ENCODE results near the gene LHPP. TPM values are rescaled to one million over a fixed set of nuclear protein-coding genes. Genes with fewer than 3 reads are reported as not detected.

The LHPP gene
- total RNA-seq, 4 donors from 2014 or later: 20.3 to 116 (median 22.4) TPM

DNA sequence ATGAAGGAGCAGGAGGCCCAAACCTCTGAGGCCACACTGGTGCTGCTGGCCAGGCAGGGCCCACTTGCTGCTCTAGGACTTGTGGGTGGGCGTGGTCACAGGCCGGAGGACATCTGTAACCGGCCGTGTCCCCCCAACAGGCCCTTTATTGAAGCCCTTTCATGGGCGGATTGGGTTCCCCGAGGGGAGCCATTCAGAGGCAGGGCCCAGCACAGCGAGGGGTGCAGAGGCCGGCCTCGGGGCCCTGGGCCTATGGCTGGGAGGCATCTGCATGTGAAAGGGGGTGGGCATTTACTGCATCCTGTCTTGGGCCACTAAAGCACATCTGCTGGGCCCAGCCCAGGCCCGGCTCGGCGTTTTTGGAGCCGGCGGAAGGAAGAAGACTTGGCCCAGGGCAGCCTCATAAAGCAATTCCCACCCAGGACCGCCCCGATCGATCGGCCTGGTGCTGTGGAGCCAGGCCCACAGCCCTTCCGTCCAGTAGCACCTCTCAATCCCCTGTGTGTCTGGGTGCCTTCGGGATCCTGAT lies 8.4 kb downstream of the LHPP start:
- in situ Hi-C loops (cut with MboI; ENCODE audit: low pct_ligation_motif_present in 1 of 4, low pct_unique_long_range_greater_than_20kb in 1 of 4, low sequenced_read_pairs in 3 of 4): no loop called here
- TF ChIP-seq POLR2AphosphoS5 (IDR thresholded peaks at IDR 0.05) (no peak), EP300 (IDR thresholded peaks at IDR 0.05; ENCODE audit: low read depth) (no peak), POLR2A (IDR thresholded peaks at IDR 0.05) (no peak)
- TF ChIP-seq, protein P1, sequence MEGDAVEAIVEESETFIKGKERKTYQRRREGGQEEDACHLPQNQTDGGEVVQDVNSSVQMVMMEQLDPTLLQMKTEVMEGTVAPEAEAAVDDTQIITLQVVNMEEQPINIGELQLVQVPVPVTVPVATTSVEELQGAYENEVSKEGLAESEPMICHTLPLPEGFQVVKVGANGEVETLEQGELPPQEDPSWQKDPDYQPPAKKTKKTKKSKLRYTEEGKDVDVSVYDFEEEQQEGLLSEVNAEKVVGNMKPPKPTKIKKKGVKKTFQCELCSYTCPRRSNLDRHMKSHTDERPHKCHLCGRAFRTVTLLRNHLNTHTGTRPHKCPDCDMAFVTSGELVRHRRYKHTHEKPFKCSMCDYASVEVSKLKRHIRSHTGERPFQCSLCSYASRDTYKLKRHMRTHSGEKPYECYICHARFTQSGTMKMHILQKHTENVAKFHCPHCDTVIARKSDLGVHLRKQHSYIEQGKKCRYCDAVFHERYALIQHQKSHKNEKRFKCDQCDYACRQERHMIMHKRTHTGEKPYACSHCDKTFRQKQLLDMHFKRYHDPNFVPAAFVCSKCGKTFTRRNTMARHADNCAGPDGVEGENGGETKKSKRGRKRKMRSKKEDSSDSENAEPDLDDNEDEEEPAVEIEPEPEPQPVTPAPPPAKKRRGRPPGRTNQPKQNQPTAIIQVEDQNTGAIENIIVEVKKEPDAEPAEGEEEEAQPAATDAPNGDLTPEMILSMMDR (IDR thresholded peaks at IDR 0.05): no peak
- WGBS, 2 donors (ENCODE audit: low coverage in 1 of 2): 92% methylated on average over 13 of the region's 20 CpGs; no CpG with 5 or more reads in 1 of the 2 donors

DNA sequence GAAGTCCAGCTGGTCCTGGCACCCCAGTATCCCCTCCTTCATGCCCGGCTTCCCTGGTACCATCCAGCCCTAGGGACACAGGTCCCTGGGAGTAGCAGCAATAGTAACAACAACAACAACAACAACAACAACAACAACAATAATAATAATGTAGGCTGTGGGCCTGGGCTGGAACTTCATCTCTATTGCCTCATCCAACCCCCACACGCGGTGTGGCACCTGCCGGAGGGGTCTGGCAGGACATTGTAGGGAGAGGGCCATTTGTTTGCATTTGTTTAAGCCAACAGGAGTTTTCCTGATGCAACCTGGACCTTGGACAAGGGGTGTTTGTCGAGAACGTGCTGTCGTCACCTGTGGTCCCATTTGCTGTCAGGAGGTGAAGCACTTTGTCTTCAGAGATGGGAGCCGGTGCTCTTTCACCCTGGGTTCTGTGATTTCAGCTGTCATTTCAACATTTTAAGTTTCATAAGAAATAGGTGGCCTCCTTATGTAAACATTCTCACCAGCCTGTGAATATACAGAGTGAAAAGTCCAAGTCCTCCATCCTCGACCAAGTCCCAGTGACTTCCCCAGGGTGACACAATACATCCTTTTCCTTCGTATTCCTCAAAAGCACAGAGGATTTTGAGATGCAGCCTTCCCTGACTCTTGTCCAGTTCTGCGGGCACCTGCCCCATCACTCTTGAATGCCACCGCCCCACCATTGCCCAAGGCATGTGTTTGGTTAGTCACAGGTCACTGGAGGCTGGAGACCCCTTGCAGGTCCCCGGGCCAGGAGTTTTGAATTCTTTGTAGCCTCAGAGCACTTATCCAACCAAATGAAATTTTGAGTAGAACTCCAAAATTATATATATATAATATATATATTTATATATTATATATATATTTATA lies 9.2 kb downstream of the LHPP start:
- no peaks in the 10 kb centered on the region for H3K9me3 ChIP-seq
- DNase-seq: no peak
- H3K4me1 ChIP-seq: peaks cover 0 to 5% (median 1%) of the 10 kb centered on the region in 4 donors
- no peaks in the 10 kb centered on the region for H3K27me3 ChIP-seq
- in situ Hi-C loops (cut with MboI; ENCODE audit: low pct_ligation_motif_present in 1 of 4, low pct_unique_long_range_greater_than_20kb in 1 of 4, low sequenced_read_pairs in 3 of 4) (no loop called here), intact Hi-C loops (cut with DNase I; ENCODE audit: low total_unique reads) (no loop called here)
- 69 to 93% methylated on average over 3 to 13 of the region's 13 CpGs for WGBS, 2 donors (ENCODE audit: low coverage in 1 of 2)
- no peak for TF ChIP-seq POLR2AphosphoS5 (IDR thresholded peaks at IDR 0.05)
- no peak for TF ChIP-seq POLR2A (IDR thresholded peaks at IDR 0.05)
- TF ChIP-seq, protein P1 (IDR thresholded peaks at IDR 0.05): no peak
- no peak for TF ChIP-seq EP300 (IDR thresholded peaks at IDR 0.05; ENCODE audit: low read depth)
- H3K36me3 ChIP-seq: no peaks in the 10 kb centered on the region
- no peak overlapping the region for H3K27ac ChIP-seq
- no peak overlapping the region for H3K4me3 ChIP-seq

More for the DNA sequence above, 8.4 kb downstream of the LHPP start:
- Histone ChIP-seq H3K36me3 (no peaks in the 10 kb centered on the region), H3K4me1 (peaks cover 0 to 13% (median 3%) of the 10 kb centered on the region in 4 donors), H3K27me3 (no peaks in the 10 kb centered on the region), H3K27ac (no peak overlapping the region), H3K4me3 (no peak overlapping the region), H3K9me3 (no peaks in the 10 kb centered on the region)
- intact Hi-C loops (cut with DNase I; ENCODE audit: low total_unique reads): no loop called here
- no peak for DNase-seq

DNA sequence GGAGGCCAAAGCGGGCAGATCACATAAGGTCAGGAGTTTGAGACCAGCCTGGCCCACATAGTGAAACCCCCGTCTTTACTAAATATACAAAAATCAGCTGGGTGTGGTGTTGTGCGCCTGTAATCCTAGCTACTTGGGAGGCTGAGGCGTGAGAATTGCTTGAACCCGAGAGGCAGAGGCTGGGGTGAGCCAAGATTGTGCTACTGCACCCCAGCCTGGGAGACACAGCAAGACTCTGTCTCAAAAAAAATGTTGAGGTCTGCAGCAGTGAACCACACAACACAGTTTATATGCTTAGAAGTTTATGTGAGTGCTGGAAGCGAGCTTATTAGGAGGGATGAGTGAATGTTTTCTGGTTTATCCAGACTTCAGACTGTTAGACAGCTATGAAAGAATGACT lies 10.4 kb downstream of the LHPP start:
- Histone ChIP-seq H3K4me3 (no peak overlapping the region), H3K36me3 (no peaks in the 10 kb centered on the region), H3K27me3 (no peaks in the 10 kb centered on the region), H3K27ac (no peak overlapping the region), H3K9me3 (no peaks in the 10 kb centered on the region), H3K4me1 (peaks cover 0 to 5% (median 1%) of the 10 kb centered on the region in 4 donors)
- in situ Hi-C loops (cut with MboI; ENCODE audit: low pct_ligation_motif_present in 1 of 4, low pct_unique_long_range_greater_than_20kb in 1 of 4, low sequenced_read_pairs in 3 of 4): no loop called here
- WGBS, 2 donors (ENCODE audit: low coverage in 1 of 2): 74 to 82% methylated on average over 4 to 6 of the region's 6 CpGs
- DNase-seq: no peak
- intact Hi-C loops (cut with DNase I; ENCODE audit: low total_unique reads): no loop called here
- no peak for TF ChIP-seq POLR2AphosphoS5 (IDR thresholded peaks at IDR 0.05)

DNA sequence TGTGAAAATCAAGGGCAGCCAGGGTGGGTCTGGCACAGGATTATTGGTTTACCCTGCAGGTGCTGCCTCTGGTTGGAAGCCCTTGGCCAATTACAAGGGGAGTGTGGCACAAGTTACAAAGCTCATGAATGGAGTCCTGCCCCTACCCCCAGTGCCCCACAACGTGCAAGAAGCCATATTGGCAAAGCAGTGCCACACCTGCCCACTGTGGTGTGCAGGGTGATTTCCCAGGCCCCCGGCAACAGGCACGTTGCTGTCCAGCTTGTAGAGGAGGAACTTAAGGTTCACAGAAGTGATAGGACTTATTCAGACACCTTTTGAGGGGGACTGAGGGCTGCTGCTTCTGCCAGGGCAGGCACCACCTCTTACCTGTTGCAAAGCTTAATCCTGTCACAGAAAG lies 11.4 kb downstream of the LHPP start:
- 81% methylated on average over 3 of the region's 3 CpGs; no CpG with 5 or more reads in 1 of the 2 donors for WGBS, 2 donors (ENCODE audit: low coverage in 1 of 2)
- Histone ChIP-seq H3K4me1 (peaks cover 0 to 5% (median 1%) of the 10 kb centered on the region in 4 donors), H3K27ac (no peak overlapping the region), H3K4me3 (no peak overlapping the region), H3K9me3 (no peaks in the 10 kb centered on the region), H3K36me3 (no peaks in the 10 kb centered on the region), H3K27me3 (no peaks in the 10 kb centered on the region)
- no peak for TF ChIP-seq EP300 (IDR thresholded peaks at IDR 0.05; ENCODE audit: low read depth)
- no peak for TF ChIP-seq POLR2A (IDR thresholded peaks at IDR 0.05)
- TF ChIP-seq, protein P1 (IDR thresholded peaks at IDR 0.05): no peak
- TF ChIP-seq POLR2AphosphoS5 (IDR thresholded peaks at IDR 0.05): no peak
- DNase-seq: no peak
- intact Hi-C loops (cut with DNase I; ENCODE audit: low total_unique reads): no loop called here
- in situ Hi-C loops (cut with MboI; ENCODE audit: low pct_ligation_motif_present in 1 of 4, low pct_unique_long_range_greater_than_20kb in 1 of 4, low sequenced_read_pairs in 3 of 4): no loop called here

All from transverse colon (tissue), 4 donors.